BE2C (cell line): ENCODE results near the gene TSPAN9. TPM values are rescaled to one million over a fixed set of nuclear protein-coding genes. Genes with fewer than 3 reads are reported as not detected.

Source experiments
- DNase-seq: peaks from one replicate; pipeline ENCODE4 v3.0.0-alpha.2; 2020
- H3K27me3 ChIP-seq: fragments of 250-450 bp; sonication (Bioruptor Pico); 2 replicates; pipeline ENCODE4 v1.5.1; 2020; ENCODE audit warnings: mild to moderate bottlenecking
- H3K36me3 ChIP-seq: fragments of 250-450 bp; sonication (Bioruptor Pico); 2 replicates; pipeline ENCODE4 v1.5.1; 2020; ENCODE audit warnings: mild to moderate bottlenecking
- H3K4me1 ChIP-seq: fragments of 250-450 bp; sonication (Bioruptor Pico); 2 replicates; pipeline ENCODE4 v1.5.1; 2020
- H3K4me3 ChIP-seq: 2 replicates; pipeline ENCODE4 v1.5.1; 2011; ENCODE audit warnings: low read depth, low read length
- H3K9me3 ChIP-seq: fragments of 250-450 bp; sonication (Bioruptor Pico); 2 replicates; pipeline ENCODE4 v1.5.1; 2020
- polyA plus RNA-seq: library from polyadenylated mRNA; unstranded; fragments of >200 nt; gene quantifications from one replicate; pipeline ENCODE4 v1.2.1, GENCODE V29; 2012; ENCODE audit warnings: low read depth, missing spikeins; ENCODE audit not compliant: insufficient read length, insufficient read depth
- TF ChIP-seq, protein P1 (sequence below): IDR thresholded peaks from 2 replicates; pipeline ENCODE4 v1.5.1; 2012; ENCODE audit warnings: mild to moderate bottlenecking, low read depth, low read length

Gene TSPAN9, protein sequence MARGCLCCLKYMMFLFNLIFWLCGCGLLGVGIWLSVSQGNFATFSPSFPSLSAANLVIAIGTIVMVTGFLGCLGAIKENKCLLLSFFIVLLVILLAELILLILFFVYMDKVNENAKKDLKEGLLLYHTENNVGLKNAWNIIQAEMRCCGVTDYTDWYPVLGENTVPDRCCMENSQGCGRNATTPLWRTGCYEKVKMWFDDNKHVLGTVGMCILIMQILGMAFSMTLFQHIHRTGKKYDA
- polyA plus RNA-seq = 192 TPM

DNA sequence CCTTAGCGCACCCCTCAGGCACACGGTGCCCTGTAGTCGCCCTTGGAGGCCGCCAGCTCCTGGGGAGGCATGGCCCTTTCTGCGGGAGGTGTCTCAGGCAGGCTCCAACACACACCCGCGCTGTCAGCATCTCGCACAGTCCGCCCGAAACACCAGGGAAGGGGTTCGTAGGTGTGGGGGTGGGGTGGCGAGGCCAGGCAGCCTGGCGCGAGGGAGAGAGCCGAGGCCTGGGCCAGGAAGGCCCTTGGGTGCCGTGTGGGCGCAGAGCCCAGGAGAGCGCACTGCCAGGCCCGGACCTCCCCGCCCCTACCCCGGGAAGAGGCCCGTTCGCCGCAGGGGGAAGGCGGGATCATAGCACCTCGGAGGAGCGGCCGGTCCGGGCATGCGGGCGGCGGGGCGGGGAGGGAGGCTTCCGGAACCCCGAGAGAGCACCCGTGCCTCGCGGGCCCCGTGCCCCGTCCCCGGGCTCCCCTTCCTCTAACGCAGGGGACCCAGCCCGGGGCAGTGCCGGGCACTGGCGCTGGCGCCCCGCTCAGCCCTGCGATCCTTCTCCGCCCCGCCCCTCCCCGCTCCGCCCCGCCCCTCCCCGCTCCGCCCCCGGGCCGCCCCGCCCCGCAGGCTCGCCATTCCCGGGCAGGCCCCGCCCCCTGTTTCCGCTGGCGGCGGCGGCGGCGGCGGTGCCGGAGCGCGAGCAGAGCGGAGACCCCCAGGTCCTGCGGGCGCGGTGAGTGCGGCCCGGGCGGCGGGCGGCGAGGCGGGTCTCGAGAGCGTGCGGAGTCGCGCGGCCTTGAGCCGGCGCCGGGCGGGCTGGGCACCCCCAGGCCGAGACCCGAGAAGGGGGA, at the start of gene TSPAN9:
TSS of gene TSPAN9 (plus strand) at position 650 of the 842 bp plus-strand sequence. CDS start 123,815 bp downstream, outside the sequence.
- DNase-seq = peak; percentile 82
- Histone ChIP-seq H3K9me3 (no peaks in the 10 kb centered on the region), H3K4me1 (peaks cover 5% of the 10 kb centered on the region), H3K27me3 (no peaks in the 10 kb centered on the region), H3K4me3 (peak within 1 kb of the TSS; percentile 71), H3K36me3 (no peaks in the 10 kb centered on the region)
- TF ChIP-seq, protein P1, sequence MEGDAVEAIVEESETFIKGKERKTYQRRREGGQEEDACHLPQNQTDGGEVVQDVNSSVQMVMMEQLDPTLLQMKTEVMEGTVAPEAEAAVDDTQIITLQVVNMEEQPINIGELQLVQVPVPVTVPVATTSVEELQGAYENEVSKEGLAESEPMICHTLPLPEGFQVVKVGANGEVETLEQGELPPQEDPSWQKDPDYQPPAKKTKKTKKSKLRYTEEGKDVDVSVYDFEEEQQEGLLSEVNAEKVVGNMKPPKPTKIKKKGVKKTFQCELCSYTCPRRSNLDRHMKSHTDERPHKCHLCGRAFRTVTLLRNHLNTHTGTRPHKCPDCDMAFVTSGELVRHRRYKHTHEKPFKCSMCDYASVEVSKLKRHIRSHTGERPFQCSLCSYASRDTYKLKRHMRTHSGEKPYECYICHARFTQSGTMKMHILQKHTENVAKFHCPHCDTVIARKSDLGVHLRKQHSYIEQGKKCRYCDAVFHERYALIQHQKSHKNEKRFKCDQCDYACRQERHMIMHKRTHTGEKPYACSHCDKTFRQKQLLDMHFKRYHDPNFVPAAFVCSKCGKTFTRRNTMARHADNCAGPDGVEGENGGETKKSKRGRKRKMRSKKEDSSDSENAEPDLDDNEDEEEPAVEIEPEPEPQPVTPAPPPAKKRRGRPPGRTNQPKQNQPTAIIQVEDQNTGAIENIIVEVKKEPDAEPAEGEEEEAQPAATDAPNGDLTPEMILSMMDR = no peak

DNA sequence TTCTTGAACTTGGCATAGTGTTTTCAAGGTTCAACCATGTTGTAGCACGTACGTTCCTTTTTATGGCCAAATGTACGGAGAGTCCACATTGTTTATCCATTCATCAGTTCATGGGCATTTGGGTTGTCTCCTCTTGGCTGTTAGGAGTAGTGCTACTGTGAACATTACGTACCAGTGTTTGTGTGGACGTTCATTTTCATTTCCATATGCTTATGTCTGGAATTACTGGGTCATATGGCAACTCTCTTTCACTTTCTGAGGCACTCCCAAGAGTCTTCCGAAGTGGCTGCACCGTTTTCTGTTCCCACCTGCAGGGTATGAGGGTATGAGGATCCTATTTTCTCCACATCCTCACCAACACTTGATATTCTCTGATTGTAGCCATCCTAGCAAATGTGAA, 49.1 kb upstream of the TSPAN9 start:
- no peaks in the 10 kb centered on the region for H3K36me3 ChIP-seq
- DNase-seq = no peak
- H3K4me3 ChIP-seq = no peak overlapping the region
- TF ChIP-seq, protein P1 = no peak
- H3K9me3 ChIP-seq = no peaks in the 10 kb centered on the region
- no peaks in the 10 kb centered on the region for H3K27me3 ChIP-seq
- H3K4me1 ChIP-seq = no peaks in the 10 kb centered on the region

DNA sequence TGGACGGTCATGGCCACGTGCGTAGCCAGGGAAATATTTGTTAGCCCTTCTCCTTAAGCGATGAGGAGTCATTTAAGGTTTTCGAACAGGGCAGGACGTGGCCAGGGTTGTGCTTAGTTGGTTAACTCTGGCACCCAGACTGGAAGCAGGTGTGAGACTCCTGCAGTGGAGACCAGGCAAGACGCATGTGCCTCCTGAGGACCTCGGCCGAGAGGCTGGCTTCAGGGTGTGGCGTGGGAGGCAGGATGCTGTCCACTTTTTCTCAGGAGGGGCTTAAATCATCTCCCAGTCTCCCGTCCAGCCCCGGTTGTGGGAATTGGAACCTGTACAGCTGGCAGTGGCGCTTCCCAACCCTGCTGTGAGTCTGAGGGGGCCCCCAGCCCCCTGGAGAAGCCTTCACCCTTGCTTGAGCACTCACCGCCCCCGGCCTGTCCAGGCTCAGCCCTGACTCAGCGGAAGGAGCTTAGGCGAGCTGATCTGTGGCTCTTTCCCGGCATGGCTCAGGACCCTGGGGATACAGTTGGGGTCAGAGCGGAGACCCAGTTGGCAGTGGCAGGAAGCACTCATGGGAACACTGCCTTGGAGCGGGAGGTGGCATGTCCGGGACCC, 46.3 kb upstream of the TSPAN9 start:
- Histone ChIP-seq H3K4me1 (no peaks in the 10 kb centered on the region), H3K36me3 (no peaks in the 10 kb centered on the region), H3K9me3 (no peaks in the 10 kb centered on the region), H3K27me3 (no peaks in the 10 kb centered on the region), H3K4me3 (no peak overlapping the region)
- TF ChIP-seq, protein P1 = no peak
- no peak for DNase-seq

DNA sequence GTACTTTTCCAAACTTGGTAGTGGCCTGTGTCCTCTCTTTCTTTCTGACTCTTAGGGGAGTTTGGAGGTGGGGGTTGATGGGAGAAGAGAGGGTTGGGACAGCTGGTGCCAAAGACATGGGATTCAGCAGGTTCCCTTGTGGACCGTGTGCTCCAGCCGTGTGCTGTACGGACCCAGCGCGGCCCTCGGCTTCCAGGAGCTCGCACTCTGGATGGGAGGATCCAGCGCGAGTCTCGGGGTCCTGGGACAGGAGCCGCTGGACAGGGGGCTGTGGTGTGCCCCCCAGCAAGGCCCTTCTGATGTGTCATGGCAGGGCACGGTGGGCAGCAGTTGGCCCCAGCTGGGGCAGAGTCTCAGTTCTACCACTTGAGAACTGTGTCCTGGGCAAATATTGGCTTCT, 45.0 kb upstream of the TSPAN9 start:
- TF ChIP-seq, protein P1 = no peak
- Histone ChIP-seq H3K27me3 (no peaks in the 10 kb centered on the region), H3K4me3 (no peak overlapping the region), H3K4me1 (no peaks in the 10 kb centered on the region), H3K9me3 (no peaks in the 10 kb centered on the region), H3K36me3 (no peaks in the 10 kb centered on the region)
- DNase-seq = no peak

DNA sequence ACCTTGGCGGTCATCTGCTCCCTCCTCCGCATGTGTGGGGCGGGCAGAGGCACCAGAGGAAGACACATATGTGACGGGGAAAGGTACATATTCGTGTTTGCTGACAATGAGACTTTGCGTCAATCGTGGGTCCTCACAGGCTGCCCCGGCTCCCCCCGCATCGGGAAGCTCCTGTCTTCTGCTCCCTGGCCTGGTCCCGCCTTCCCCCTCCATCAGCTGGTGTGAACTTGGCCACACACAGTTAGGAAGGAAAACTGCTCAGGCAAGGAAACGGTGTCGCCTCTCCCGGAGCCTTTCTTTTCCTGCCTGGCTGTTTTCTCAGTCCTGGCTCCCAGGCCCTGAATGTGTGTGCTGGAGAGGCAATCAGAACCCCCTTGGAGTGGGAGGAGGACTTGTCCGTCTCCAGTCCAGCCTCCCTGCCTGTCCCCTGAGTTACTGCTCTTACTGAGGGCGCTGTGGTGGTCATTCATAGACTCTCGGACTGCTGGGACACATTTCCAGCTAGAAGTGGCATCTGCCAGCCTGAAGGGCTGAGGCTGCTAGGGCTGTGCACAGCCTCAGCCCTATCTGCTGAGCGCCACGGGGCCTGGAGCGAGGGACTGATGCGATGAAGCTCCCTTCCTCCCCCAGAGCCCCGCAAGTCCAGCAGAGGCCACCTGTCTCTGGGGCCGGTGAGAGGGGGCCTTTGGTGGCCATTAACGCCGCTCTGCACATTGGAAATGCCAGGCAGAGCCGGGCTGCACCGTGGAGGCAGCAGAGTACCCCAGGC, 44.2 kb upstream of the TSPAN9 start:
- Histone ChIP-seq H3K27me3 (no peaks in the 10 kb centered on the region), H3K9me3 (no peaks in the 10 kb centered on the region), H3K4me3 (no peak overlapping the region), H3K36me3 (no peaks in the 10 kb centered on the region), H3K4me1 (no peaks in the 10 kb centered on the region)
- DNase-seq = no peak
- TF ChIP-seq, protein P1 = no peak
